ENCODE measurements around the gene C3orf18.
A peak's percentile ranks its signal among the peaks of the same experiment; 100 is the strongest.
"Not testable (repeated sequence)": the region's sequence is repeated elsewhere in the genome, so short reads cannot be mapped to it uniquely, and the experiment has no call there.

C3orf18 gene

DNA sequence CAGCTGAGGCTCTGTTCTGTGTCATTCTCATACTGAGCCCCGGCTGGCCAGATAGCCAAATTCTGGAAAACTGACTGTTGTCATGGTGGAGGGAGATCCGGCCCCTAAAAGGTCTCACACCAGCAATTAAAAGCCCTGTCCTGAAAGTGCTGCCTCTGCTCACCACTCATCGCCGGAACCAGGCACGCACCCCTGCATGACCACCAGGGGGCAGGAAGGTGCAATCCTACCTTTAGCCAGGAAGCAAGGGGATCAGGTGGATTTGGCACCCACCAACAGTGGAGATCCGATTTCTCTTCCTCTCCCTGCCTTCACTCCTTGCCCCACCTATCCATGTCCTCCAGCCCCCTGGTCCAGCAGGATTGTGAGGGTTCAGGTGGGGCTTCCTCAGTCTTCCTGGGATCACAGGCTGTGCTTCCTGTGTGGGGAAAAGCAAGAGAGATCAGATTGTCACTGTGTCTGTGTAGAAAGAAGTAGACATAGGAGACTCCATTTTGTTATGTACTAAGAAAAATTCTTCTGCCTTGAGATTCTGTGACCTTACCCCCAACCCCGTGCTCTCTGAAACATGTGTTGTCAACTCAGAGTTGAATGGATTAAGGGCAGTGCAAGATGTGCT is 48.0 kb downstream of the C3orf18 start:
- peak; percentile 84 for DNase-seq

- no peak for DNase-seq
Measured at GRCh38 chr3:50518436-50518835, 49.1 kb downstream of the C3orf18 start.

- no peak for DNase-seq
Measured at GRCh38 chr3:50517721-50518206, 49.8 kb downstream of the C3orf18 start.

DNA sequence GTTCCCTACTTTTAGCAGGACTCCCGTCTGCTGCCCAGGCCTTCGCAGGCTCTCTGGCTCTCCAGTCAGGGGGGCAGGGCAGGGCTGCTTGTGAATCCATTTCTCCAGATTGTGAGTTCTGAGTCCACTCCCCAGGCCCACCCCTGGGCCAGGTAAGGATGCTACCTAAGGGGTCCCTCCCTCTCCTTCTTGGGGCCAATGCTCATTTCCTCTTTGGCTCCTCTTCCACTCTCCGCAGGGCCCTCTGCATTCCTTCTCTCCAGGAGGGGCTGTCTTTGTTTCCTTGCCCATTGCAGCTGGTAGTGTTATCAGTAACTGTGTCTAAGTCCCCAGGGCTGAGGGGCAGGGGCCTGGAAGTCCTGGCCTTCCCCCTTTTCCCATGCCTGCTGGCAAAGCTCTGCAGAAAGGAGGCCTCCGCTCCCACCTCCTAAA is 51.1 kb downstream of the C3orf18 start:
- DNase-seq = no peak

DNA sequence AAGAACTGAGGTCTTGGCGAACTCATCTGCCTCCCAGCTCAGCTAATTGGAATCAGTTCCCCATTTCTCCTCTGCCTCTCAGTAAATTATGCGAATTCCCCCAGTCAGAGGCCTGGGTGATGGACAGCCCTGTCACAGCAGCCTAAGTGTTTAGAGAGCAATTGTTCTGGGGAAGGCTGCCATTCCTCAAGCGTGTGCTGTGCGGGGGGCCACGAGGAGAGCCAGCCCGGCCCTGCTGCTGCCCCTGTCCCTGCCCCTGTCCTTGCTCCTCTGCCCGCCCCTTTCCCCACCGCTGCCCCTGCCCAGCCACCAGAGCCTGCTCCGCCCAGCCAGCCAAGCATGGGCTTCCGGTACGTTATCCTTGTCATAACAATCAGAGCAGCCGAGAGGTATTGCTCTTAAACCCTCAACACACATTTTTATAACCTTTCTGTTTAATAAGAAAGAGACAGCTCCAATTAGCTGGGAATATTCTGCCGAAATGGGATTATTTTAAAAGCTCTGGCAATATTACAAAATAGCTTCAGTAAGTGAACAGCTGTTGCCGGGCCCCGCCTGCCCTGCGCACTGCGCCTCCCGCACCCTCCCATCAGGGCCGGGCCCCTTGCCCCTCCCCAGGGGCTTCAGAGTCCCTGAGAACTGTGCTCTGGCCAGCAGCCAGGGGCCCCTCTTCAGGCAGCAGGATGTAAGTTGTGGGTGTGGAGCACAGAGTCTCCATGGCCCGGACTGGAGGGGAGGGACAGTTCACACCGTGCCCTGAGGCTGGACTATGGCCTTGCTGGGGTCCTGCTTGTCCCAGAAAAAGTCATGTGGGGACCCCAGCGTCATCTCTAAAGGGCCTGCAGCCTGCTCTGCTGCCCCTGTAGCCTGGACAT is 51.7 kb downstream of the C3orf18 start:
- no peak for DNase-seq

DNA sequence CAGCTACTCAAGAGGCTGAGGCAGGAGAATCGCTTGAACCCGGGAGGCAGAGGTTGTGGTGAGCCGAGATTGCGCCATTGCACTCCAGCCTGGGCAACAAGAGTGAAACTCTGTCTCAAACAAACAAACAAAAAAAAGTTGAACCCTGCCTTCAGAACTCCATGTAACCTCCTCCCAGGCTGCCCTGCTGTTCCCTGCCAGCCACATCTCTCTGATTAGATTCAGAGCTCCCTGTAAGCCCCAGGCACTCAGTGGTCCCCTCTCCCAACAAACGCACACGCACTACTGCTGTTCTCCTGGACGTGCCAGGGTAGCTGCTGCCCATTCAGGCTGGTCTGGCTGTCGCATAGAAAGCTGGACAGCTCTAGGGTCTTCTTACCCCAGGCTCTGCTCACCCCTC is 54.6 kb downstream of the C3orf18 start:
- not testable (repeated sequence) for DNase-seq

- no peak for DNase-seq
Measured at GRCh38 chr3:50512131-50512530, 55.4 kb downstream of the C3orf18 start.

GRCh38 chr3:50510325-50510724 is 57.2 kb downstream of the C3orf18 start:
- no peak for DNase-seq

DNA sequence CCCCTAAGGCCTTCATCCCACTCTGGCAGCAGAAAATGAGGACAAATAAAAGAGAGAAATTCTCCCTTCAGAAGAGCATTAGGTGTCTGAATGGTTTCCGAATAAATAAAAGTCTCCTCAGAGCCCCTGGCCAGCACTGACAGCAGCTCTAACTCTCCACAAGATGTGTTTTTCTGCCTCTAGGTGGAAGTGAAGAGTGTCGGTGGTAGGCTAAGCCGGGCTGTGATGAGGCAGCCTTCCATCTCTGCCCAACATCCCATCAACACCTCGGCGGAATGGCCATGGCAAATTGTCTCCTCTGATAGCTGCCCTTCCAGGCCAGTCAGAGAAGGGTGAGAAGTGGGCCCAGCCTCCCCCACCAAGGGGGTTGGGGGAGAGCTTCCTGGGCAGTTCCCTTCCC is 57.8 kb downstream of the C3orf18 start:
- no peak for DNase-seq

DNA sequence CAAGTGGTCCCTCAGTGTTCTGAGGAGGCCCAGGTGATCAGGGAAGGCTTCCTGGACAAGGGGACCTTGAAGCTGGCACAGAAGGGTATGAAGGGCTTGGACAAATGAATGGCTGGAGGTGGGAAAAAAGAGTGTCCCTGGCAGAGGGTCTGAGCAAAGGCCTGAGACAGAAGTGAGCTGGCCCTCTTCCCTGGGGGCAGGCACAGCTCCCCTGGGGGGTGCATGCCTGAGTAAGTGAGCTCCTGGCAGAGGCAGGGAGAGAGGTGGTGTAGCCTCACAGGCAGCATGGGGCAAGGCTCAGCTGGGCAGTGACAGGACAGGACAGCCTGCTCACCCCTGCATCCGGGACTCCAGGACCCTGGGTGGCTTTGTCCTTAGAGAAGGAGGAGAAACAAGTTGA is 58.7 kb downstream of the C3orf18 start:
- DNase-seq = no peak
